PFSK-1 (cell line): ENCODE data around the gene RIT2.

Experiments used
- FOXP2 ChIP-seq: optimal IDR thresholded peaks from 2 replicates; pipeline ENCODE3; 2011; ENCODE audit warnings: borderline replicate concordance, control low read depth, inconsistent platforms; ENCODE audit not compliant: insufficient read depth; ENCODE audit errors: extremely low read length, extremely low read depth
- POLR2AphosphoS5 ChIP-seq: IDR thresholded peaks from 2 replicates; pipeline ENCODE4 v1.6.1; 2012; ENCODE audit warnings: low read depth, mild to moderate bottlenecking, control low read depth, low read length, moderate library complexity
- REST ChIP-seq, 2 experiments: IDR thresholded peaks; 2 replicates each; pipeline versions ENCODE4 v1.6.1 to v1.8.0; 2011 to 2012; ENCODE audit warnings: low read depth in 2 of 2, low read length in 2 of 2, control low read depth in 1 of 2, inconsistent platforms in 1 of 2, mild to moderate bottlenecking in 1 of 2, moderate library complexity in 1 of 2; ENCODE audit not compliant: insufficient read depth in 1 of 2
- SIN3A ChIP-seq: IDR thresholded peaks from 2 replicates; pipeline ENCODE4 v1.6.1; 2012; ENCODE audit warnings: mild to moderate bottlenecking, low read length, moderate library complexity, borderline replicate concordance; ENCODE audit not compliant: insufficient read depth
- TAF1 ChIP-seq: IDR thresholded peaks from 2 replicates; pipeline ENCODE4 v1.6.1; 2012; ENCODE audit warnings: low read length, control low read depth, borderline replicate concordance; ENCODE audit not compliant: insufficient read depth

The RIT2 gene

GRCh38 chr18:42950732-42951131, 164.8 kb downstream of the RIT2 start:
- no peak for TF ChIP-seq REST (IDR thresholded peaks at IDR 0.05; ENCODE audit: insufficient read depth in 1 of 2, low read depth in 2 of 2, low read length in 2 of 2)
- TF ChIP-seq TAF1 = no peak
- no peak for TF ChIP-seq SIN3A
- TF ChIP-seq POLR2AphosphoS5 = no peak
- no peak for TF ChIP-seq FOXP2

- no peak for TF ChIP-seq FOXP2
- no peak for TF ChIP-seq POLR2AphosphoS5
- TF ChIP-seq REST (IDR thresholded peaks at IDR 0.05; ENCODE audit: insufficient read depth in 1 of 2, low read depth in 2 of 2, low read length in 2 of 2) = no peak
- TF ChIP-seq SIN3A = no peak
- no peak for TF ChIP-seq TAF1
Measured at GRCh38 chr18:42948831-42949230, 166.7 kb downstream of the RIT2 start.

- TF ChIP-seq FOXP2 (no peak), SIN3A (no peak), REST (IDR thresholded peaks at IDR 0.05; ENCODE audit: insufficient read depth in 1 of 2, low read depth in 2 of 2, low read length in 2 of 2) (no peak), TAF1 (no peak), POLR2AphosphoS5 (no peak)
Measured at GRCh38 chr18:42941860-42942259, 173.6 kb downstream of the RIT2 start.

GRCh38 chr18:42941021-42941420, 174.5 kb downstream of the RIT2 start:
- no peak for TF ChIP-seq SIN3A
- TF ChIP-seq POLR2AphosphoS5 = no peak
- TF ChIP-seq REST (IDR thresholded peaks at IDR 0.05; ENCODE audit: insufficient read depth in 1 of 2, low read depth in 2 of 2, low read length in 2 of 2) = no peak
- TF ChIP-seq FOXP2 = no peak
- no peak for TF ChIP-seq TAF1

GRCh38 chr18:42937436-42937835, 178.0 kb downstream of the RIT2 start:
- TF ChIP-seq TAF1 (no peak), POLR2AphosphoS5 (no peak), FOXP2 (no peak), REST (IDR thresholded peaks at IDR 0.05; ENCODE audit: insufficient read depth in 1 of 2, low read depth in 2 of 2, low read length in 2 of 2) (no peak), SIN3A (no peak)
